GM23248 (cell line): Measurements from ENCODE around the gene HMCN1.

ENCODE experiments used
- EZH2 ChIP-seq: fragments of 200-600 bp; sonication (generic); IDR thresholded peaks from 2 replicates; pipeline ENCODE4 v1.6.1; 2018; ENCODE audit warnings: antibody characterized with exemption, mild to moderate bottlenecking; ENCODE audit not compliant: insufficient read depth, poor library complexity, severe bottlenecking
- EZH2phosphoT487 ChIP-seq: fragments of 200-600 bp; sonication (generic); IDR thresholded peaks from 2 replicates; pipeline ENCODE4 v1.6.1; 2018; ENCODE audit warnings: antibody characterized with exemption, moderate library complexity, mild to moderate bottlenecking, low read depth; ENCODE audit not compliant: insufficient read depth

DNA sequence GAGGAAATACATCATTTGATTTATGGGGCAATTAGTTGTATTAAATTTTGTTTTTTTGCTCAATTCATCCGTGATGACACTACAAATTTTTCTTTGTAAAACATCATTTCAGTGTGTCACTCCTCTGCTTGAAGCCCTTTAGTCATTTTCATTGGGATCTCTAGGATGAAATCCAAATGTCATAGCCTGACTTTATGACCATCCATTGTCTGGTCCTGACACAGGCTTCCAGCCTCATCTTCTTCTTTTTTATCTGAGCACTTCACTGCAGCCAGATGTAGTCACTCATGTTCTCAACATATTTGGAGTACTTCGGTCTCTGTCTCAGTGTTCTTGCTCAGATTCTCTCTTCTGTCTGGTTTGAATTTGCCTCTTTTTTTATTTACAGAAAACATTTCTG, 173.1 kb downstream of the HMCN1 start:
- TF ChIP-seq EZH2 (no peak), EZH2phosphoT487 (no peak)
